Glutamatergic neuron (in vitro differentiated cells): ENCODE results near the gene MTFR2. TPM values are rescaled to one million over a fixed set of nuclear protein-coding genes. Genes with fewer than 3 reads are reported as not detected.

Experiments used
- DNase-seq: peaks from one replicate; pipeline ENCODE4 v3.0.0; 2022
- H3K27ac Mint-ChIP-seq: one replicate; pipeline ENCODE4 v1.8.0; 2020; ENCODE audit warnings: mild to moderate bottlenecking, mixed read lengths, inconsistent platforms; ENCODE audit not compliant: unreplicated experiment
- H3K27me3 Mint-ChIP-seq: one replicate; pipeline ENCODE4 v1.8.0; 2020; ENCODE audit warnings: mild to moderate bottlenecking, moderate library complexity, mixed read lengths, inconsistent platforms; ENCODE audit not compliant: unreplicated experiment
- H3K36me3 Mint-ChIP-seq: one replicate; pipeline ENCODE4 v1.8.0; 2020; ENCODE audit warnings: mild to moderate bottlenecking, mixed read lengths, inconsistent platforms; ENCODE audit not compliant: unreplicated experiment
- H3K4me1 Mint-ChIP-seq: one replicate; pipeline ENCODE4 v1.8.0; 2020; ENCODE audit warnings: mild to moderate bottlenecking, low read depth, mixed read lengths, inconsistent platforms; ENCODE audit not compliant: unreplicated experiment
- H3K4me3 Mint-ChIP-seq: one replicate; pipeline ENCODE4 v1.8.0; 2020; ENCODE audit warnings: mild to moderate bottlenecking, mixed read lengths, inconsistent platforms; ENCODE audit not compliant: unreplicated experiment
- H3K9me3 Mint-ChIP-seq: one replicate; pipeline ENCODE4 v1.8.0; 2020; ENCODE audit warnings: mild to moderate bottlenecking, moderate library complexity, mixed read lengths, inconsistent platforms; ENCODE audit not compliant: unreplicated experiment
- CTCF ChIP-seq: fragments of 200-600 bp; sonication (generic); IDR thresholded peaks from one replicate; pipeline ENCODE4 v1.5.0; 2021; ENCODE audit not compliant: partially characterized antibody, unreplicated experiment
- total RNA-seq: library from RNA; stranded (reverse); fragmentation: NEBNext Ultra II Directional; extraction: Animal tissue kit (Norgen Biotek cat#: 25700); gene quantifications from one replicate; pipeline ENCODE4 v1.2.1, GENCODE V29; 2021; ENCODE audit not compliant: unreplicated experiment

The MTFR2 gene
- total RNA-seq, 1 donor from 2014 or later, result 1.9 TPM

- Mint-ChIP-seq H3K9me3 (no peaks in the 10 kb centered on the region), H3K27me3 (peaks cover 2% of the 10 kb centered on the region), H3K4me3 (no peak overlapping the region), H3K27ac (no peak overlapping the region), H3K36me3 (no peaks in the 10 kb centered on the region), H3K4me1 (no peaks in the 10 kb centered on the region)
- DNase-seq, result no peak
- no peak for TF ChIP-seq CTCF
These were observed 24.0 kb upstream of the MTFR2 start for GRCh38 chr6:136274062-136274461.

GRCh38 chr6:136265101-136265500 lies 15.0 kb upstream of the MTFR2 start:
- Mint-ChIP-seq H3K9me3 (no peaks in the 10 kb centered on the region), H3K4me1 (no peaks in the 10 kb centered on the region), H3K27me3 (no peaks in the 10 kb centered on the region), H3K4me3 (no peak overlapping the region), H3K27ac (no peak overlapping the region), H3K36me3 (no peaks in the 10 kb centered on the region)
- no peak for DNase-seq
- no peak for TF ChIP-seq CTCF

GRCh38 chr6:136262940-136263339 lies 12.8 kb upstream of the MTFR2 start:
- no peaks in the 10 kb centered on the region for H3K27me3 Mint-ChIP-seq
- no peak overlapping the region for H3K4me3 Mint-ChIP-seq
- H3K27ac Mint-ChIP-seq, result no peak overlapping the region
- H3K9me3 Mint-ChIP-seq, result no peaks in the 10 kb centered on the region
- H3K36me3 Mint-ChIP-seq, result no peaks in the 10 kb centered on the region
- no peaks in the 10 kb centered on the region for H3K4me1 Mint-ChIP-seq
- no peak for TF ChIP-seq CTCF
- no peak for DNase-seq

GRCh38 chr6:136254851-136255466 lies 4.8 kb upstream of the MTFR2 start:
- DNase-seq, result no peak
- H3K4me3 Mint-ChIP-seq, result no peak overlapping the region
- TF ChIP-seq CTCF, result no peak
- no peak overlapping the region for H3K27ac Mint-ChIP-seq
- H3K4me1 Mint-ChIP-seq, result peaks cover 5% of the 10 kb centered on the region
- H3K36me3 Mint-ChIP-seq, result no peaks in the 10 kb centered on the region
- no peaks in the 10 kb centered on the region for H3K27me3 Mint-ChIP-seq
- H3K9me3 Mint-ChIP-seq, result peaks cover 5% of the 10 kb centered on the region

- Mint-ChIP-seq H3K4me3 (no peak overlapping the region), H3K9me3 (peaks cover 7% of the 10 kb centered on the region), H3K4me1 (peaks cover 13% of the 10 kb centered on the region), H3K27ac (no peak overlapping the region), H3K36me3 (no peaks in the 10 kb centered on the region), H3K27me3 (no peaks in the 10 kb centered on the region)
- no peak for TF ChIP-seq CTCF
- DNase-seq, result no peak
These were observed 3.6 kb upstream of the MTFR2 start for GRCh38 chr6:136253734-136254133.
